Non-pigmented ciliary epithelial cell (primary cell): ENCODE measurements around the gene COG5.

ENCODE experiments used
- DNase-seq: peaks from one replicate; pipeline ENCODE4 v3.0.0-alpha.2; 2010; ENCODE audit warnings: low read depth

COG5 gene

DNA sequence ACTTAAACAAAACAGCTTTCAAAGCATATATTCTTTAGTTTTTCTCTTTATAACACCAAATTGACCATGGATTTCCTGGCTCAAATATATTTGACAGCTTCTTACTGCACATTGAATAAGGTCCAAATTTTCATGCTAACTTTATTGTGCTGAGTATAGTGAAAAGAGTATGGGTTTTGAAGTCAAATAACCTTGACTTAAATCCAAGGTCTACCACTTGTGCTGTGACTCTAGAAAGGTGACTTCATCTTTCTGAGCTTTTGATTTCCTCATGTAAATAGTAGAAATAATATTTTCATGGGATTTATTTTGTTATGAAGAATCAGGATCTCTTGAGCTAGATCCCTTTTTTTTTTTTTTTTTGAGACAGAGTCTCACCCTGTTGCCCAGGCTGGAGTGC is 233.2 kb downstream of the COG5 start:
- DNase-seq = no peak

- DNase-seq = peak; percentile 32
Measured at GRCh38 chr7:107327986-107328569, 235.6 kb downstream of the COG5 start.

DNA sequence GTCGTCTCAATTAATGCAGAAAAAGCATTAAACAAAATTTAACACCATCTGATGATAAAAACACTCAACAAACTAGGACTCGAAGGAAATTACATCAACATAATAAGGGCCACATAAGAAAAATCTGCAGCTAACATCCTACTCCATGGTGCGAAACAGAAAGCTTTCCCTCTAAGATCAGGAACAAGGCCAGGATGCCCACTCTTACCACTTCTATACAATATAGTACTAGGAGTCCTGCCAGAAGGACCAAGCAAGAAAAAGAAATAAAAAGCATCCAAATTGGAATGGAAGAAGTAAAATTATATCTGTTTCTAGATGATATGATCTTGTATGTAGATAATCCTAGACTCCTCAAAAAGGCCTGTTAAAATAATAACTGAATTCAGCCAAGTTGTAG is 237.7 kb downstream of the COG5 start:
- no peak for DNase-seq

- DNase-seq = no peak
Measured at GRCh38 chr7:107322015-107322414, 241.7 kb downstream of the COG5 start.

GRCh38 chr7:107321611-107322010 is 242.1 kb downstream of the COG5 start:
- no peak for DNase-seq

DNA sequence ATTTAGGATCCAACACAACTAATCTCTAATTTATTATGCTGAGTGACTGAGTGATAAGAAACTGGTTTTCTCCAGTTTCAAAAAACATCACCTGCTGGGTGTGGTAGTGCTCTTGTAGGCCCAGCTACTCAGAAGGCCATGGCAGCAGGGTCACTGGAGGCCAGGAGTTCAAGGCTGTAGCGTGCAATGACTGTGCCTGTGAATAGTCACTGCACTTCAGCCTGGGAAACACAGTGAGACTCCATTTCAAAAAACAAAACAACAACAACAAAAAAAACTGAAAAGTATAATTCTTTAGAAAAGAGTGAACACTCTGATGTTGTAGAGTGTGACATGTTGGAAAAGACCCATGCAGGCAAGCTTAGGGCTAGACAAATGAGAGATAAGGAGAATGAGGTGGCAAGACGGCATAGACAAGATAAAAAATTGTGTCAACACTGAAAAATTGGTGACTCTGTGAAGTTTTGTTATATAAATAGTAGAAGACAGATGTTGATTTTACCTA is 243.9 kb downstream of the COG5 start:
- no peak for DNase-seq

GRCh38 chr7:107318523-107319160 is 245.1 kb downstream of the COG5 start:
- DNase-seq = no peak

- no peak for DNase-seq
Measured at GRCh38 chr7:107315716-107316220, 248.0 kb downstream of the COG5 start.

- DNase-seq = no peak
Measured at GRCh38 chr7:107313355-107313754, 250.4 kb downstream of the COG5 start.

GRCh38 chr7:107312418-107312817 is 251.3 kb downstream of the COG5 start:
- peak; percentile 18 for DNase-seq

GRCh38 chr7:107309296-107309695 is 254.4 kb downstream of the COG5 start:
- DNase-seq = no peak

GRCh38 chr7:107304636-107305035 is 259.1 kb downstream of the COG5 start:
- DNase-seq = no peak

GRCh38 chr7:107304063-107304462 is 259.7 kb downstream of the COG5 start:
- no peak for DNase-seq

DNA sequence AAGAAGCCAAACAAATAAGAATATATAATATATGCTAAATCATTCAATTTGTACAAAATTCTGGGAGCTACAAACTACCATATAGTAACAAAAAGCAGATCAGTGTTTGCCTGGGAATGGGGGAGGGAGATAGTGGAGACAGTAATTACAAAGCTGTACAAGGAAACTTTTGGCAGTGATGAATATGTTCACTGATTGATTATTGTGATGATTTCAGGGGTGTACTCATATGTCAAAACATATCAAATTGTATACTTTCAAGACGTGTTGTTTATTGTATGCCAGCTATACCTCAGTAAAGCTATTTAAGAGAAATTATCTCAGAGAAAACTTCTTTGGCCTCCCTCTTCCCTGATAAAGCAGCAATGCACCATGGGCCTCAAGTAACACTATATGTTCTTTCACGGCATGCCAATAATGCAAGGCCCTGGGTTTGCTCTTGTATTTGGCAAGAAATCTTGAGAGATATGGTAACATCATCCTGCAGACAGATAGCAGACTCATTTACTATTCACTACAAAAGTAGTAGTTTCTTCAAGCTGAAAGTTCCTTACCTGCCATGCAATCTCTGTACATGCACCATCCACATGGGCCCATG is 261.4 kb downstream of the COG5 start:
- DNase-seq = no peak

- DNase-seq = no peak
Measured at GRCh38 chr7:107294182-107294581, 269.5 kb downstream of the COG5 start.

DNA sequence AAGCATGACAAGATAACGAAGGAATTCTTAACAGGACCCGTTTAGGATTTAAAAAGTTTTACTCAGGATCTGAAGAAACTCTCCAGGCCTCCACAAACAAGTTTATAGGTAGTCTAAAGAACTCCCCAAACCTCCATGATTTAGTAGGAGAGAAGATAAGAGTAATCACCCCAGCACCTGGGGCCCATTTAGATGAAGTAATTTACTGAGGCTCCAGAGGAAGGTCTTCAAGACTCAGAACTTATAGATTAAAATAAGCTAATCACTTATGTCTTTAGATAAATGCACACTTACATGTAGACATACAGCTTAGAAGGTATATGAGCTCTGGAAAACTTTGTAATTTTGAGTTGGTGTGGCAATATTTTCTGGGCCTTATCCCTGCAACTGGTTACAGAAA is 271.1 kb downstream of the COG5 start:
- DNase-seq = no peak

DNA sequence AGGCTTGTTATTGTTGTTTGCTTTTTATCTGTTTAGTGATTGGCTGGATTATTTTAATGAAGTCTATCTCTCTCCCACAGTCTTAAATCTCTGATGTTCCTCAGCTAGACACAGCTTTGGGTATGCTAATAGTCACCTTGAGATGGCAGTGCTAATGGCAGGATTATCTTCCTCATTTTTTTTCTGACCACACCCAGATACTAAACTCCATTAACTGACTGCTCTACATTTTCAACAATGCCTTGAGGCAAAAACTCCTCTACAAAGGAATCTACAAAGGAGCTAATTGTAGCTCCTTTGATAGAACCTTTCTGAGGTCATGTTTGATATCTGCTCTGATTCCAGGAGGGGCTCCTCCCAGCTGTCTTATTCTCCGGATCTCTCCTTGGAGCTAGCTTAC is 272.3 kb downstream of the COG5 start:
- DNase-seq = no peak

DNA sequence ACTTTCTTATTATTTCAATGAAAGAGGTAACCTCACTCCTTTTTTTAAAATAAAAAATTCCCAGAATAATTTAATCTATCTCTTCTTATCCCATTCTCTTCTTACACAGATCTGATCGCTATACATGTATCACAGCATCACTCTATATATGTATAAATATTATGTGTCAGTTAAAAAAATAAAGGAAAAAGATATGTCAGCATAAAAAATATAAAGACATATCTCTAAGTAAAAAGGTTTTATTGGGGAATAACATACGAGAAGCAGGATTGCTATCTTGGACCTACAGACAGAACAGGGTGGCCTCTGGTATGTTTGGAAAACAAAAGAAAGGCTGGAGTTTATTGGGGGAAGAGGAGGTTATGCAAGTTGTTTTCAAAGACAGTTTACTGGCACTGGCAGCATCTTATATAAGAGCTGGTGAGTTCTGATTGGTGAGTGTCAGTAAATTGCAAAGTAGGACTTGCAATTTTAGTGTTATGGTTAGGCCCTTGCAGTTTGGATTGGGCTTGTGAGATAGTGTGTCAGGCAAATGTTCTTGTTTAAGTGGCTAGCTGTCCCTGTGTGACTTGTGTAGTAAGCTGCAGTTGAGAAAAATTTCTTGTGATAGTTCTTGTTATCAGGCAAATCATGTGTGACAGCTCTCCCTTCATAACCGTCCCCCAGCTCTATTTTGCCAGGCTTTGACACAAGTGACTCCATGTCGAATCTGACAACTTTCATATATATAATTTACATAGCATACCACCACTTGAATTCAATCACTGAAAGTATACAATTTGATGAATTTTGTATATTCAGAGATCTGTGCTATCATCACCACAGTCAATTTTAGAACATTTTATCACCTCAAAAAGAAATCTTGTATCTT is 276.7 kb downstream of the COG5 start:
- DNase-seq = no peak

DNA sequence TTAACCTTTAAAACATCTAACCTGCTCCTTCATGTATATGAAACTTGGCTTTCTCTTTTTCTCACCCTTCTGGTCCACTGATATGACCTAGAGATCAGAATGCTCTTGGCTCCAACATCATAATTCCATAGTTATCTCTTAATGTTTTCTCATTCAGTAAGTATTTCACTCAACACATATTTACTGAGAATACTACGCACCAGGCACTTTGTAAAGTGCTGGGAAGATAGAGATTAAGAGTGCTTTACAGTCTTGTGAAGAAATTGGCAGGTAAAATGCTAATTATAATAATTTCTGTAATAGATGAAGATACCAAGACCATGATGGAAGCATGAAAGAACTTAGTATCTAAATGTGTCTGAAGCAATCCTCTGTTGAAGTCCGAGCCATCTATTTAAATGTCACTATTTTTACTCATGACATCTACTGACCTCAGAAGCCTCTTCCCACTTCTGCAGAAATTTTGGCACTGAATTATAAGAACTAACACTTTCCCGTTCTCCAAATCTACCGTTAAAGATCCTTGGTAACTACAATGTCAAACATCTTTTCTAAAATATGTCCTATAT is 278.7 kb downstream of the COG5 start:
- DNase-seq = no peak

DNA sequence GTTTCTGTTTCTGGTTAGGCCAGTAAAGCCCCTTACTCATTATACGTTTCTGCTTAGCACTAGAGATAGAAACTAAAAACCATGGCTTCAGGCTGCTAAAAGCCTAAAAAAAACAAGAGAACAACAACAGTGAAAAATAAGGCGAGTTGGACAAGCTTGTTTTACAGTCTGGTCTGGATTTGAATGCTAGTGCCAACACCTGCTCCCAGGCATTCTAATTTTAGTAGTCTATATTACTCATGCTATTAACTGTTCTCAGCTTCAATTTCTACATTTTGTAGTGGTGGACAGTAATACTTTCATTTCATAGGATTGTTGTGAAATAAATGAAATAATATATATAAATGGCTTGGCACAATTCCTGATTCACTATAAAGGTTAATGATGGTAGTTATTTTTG is 286.4 kb downstream of the COG5 start:
- DNase-seq = no peak

GRCh38 chr7:107276220-107276827 is 287.4 kb downstream of the COG5 start:
- DNase-seq = no peak

- no peak for DNase-seq
Measured at GRCh38 chr7:107274506-107274905, 289.2 kb downstream of the COG5 start.
